KOPT-K1 (cell line): ENCODE measurements around the gene FAM110D.

Experiments used
- H3K27ac ChIP-seq: fragments of 200-600 bp; sonication (generic); 2 replicates; pipeline ENCODE4 v1.5.1; 2016; ENCODE audit warnings: antibody characterized with exemption, mild to moderate bottlenecking, low read depth, low read length; ENCODE audit not compliant: poor library complexity, severe bottlenecking
- H3K36me3 ChIP-seq: fragments of 200-600 bp; sonication (generic); 2 replicates; pipeline ENCODE4 v1.5.1; 2017; ENCODE audit warnings: antibody characterized with exemption, mild to moderate bottlenecking, low read length, moderate library complexity; ENCODE audit not compliant: insufficient read depth
- H3K9me3 ChIP-seq: fragments of 200-600 bp; sonication (generic); 2 replicates; pipeline ENCODE4 v1.5.1; 2017; ENCODE audit warnings: antibody characterized with exemption, low read length, mild to moderate bottlenecking; ENCODE audit not compliant: insufficient read depth, poor library complexity, severe bottlenecking

FAM110D gene

DNA sequence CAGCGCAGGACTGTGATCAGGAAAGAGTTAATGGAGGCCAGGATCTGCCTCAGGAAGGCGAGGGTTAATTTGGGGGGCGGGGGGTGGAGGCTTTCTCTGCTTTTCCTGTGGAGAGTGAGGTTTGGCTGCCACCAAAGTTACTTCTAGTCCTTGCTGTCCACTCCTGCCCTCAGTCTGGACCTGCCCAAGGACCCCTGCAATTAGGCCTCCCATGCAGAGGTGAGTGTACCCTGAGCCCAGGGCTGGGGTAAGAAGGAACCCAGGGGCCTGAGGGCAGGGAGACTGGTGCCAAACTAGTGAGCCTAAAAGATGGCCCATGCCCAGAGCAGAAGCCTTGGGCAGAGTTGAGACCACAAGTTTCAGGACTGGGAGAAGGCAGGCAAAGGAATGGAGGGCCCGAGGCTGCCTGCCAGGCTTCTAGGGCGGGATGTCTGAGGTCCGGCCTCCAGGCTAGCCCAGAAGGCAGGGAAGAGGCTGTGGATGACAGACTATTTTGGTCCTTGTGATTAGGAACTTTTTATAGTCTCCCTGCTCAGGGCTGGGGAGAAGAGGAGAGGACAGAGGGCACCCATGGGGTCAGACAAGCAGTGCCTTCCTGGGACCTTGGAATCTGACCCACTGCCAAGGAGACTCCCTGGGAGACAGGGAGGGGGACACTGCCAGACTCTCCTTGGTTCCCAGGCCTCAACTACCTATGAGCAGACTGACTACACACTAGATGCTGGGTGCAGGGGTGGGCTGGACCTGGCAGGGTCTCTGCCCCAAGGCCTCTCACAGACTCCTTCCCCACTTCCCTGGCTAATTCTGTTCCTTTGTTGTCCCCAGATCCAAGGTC, at the start of gene FAM110D:
FAM110D (plus strand) TSS at position 172 of the 835 bp plus-strand sequence. CDS start 2,213 bp downstream, outside the sequence.
- H3K9me3 ChIP-seq: no peaks in the 10 kb centered on the region
- H3K36me3 ChIP-seq: no peaks in the 10 kb centered on the region
- no peak within 1 kb of the TSS for H3K27ac ChIP-seq

DNA sequence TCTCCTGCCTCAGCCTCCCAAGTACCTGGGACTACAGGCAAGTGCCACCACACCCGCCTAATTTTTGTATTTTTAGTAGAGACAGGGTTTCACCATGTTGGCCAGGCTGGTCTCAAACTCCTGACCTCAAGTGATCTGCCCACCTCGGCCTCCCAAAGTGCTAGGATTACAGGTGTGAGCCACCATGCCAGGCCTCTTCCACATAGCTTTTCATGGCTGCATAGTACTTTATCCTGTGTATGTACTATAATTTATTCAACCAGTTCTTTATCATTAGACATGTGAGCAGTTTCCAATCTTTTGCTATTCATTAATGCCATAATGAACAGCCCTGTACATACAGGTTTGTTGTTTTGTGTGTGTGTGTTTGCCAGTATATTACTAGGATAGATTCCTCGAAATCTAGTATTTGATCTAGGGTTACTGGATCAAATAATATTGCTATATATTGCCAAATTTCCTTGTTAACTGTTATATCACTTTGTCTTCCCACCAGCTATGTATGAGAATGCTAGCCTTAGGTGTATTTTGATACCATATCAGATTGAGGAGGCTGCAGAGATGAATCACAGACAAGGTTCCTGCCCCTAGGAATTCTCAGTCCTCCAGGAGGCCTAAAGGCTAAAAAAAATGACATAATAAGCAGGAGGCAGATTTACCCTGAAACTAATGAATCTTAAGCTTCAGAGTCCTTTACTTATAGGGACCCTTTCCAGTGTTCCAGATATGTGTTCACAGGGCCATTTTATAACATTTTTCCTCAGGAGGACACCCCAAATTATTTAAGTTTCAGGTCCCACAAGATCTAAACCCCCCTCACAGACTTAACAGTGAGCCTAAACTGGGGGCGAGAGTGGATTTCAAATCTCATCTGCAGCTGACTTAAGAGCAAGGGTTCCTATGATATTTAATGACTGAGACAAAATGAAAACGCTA, 49.4 kb upstream of the FAM110D start:
- Histone ChIP-seq H3K36me3 (peaks cover 11% of the 10 kb centered on the region), H3K27ac (no peak overlapping the region), H3K9me3 (no peaks in the 10 kb centered on the region)

DNA sequence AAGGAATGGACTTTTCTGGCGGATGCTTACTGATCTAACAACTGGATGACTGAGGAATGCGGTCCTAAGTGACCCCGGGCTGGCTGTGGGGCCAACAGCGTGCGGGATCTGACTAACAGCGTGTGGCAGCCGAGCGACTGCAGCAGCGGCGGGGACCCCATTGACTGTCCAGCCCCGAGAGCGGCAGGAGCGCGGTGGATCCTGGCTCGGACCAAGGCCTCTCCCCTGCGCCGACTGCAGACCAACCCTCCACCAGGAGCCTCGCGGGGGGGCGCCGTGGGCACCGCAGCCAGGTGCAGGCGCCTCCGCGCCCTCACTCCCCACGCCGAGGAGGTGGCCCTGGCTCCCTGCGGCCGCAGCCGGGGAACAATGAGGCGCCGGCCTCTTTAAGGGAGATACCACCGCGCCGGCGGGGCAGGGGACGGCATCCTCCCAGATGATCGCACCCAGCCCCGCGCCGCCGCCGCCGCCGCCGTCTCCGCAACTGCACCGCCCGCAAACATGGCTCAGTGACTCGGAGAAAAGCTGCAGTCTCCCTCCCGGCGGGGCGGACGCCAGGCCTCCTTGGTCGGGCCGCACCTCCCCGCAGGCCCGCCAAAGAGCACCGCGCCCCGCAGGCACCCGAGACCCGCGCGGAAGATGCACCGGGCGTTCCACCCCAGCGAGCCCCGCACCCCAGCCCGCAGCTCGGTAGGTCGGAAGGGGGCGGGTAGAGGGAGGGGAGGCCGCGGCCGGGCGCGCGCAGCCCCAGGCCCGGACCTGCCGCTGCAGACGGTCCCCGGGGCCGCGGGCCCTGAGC, 47.9 kb upstream of the FAM110D start:
- no peaks in the 10 kb centered on the region for H3K9me3 ChIP-seq
- H3K27ac ChIP-seq: peak overlapping the region; percentile 93
- H3K36me3 ChIP-seq: peaks cover 24% of the 10 kb centered on the region

DNA sequence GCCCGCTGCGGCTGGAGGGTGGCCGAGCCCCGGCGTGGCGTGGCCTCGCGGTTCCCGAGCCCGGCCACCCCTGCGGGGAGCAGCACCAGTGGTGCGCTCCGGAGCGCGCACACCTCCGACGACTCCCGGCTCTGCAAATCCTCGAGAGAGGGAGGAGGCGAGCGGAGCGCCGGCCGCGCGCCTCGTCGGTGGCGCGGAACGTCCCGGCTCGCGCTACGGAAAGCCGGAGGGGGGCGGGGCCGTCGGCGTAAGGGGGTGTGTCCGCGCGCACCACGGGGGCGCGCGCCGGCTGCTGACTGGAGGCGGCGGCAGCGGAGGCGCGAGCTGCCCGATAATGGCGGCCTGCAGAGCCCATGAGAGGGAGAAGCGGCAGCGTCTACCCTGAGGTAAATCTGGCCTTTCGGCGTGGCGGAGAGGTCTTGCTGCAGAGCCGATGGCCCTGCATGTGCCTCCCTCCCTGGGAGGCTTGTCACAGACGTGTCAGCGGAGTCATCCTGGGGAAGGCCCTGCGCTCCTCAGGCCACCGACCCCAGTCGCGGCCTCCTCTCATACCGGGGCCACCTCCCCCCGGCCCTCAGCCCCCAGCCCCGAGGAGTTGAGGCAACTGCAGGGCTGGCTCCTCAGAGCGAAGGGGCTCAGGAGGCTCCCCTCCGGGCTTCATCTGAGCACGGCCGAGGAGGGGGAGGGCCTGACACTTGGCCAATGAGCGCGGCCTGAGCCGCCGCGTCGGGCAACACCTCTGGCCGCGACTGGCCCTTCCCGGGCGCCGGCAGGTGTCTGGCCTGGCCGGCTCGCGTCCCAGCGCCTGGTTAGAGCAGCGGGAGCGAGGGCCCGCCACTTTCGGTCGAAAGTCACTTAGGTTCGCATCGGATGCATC, 47.1 kb upstream of the FAM110D start, which contains the start of gene PDIK1L:
PDIK1L (plus strand) TSS at position 295 of the 877 bp plus-strand sequence. CDS start 2,485 bp downstream, outside the sequence.
- no peaks in the 10 kb centered on the region for H3K9me3 ChIP-seq
- peaks cover 32% of the 10 kb centered on the region for H3K36me3 ChIP-seq

DNA sequence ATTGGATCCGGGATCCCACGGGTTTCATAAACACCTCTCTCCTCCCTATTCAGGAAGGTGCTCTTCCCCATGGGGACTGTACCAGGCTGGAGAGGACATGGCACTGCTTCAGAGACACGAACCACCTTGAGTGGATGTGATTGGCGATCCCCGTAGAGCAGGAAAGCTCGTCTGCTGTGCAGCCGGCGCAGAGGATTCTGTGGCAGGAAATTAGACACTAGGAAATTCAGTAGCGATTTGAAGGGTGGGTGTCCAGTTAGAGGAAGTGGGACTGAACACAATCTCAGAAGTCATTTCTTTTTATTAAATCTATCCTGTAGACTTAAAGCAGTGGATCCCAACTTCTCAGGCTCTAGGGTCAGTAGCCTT, 46.5 kb upstream of the FAM110D start:
- peaks cover 37% of the 10 kb centered on the region for H3K36me3 ChIP-seq
- peak overlapping the region; percentile 93 for H3K27ac ChIP-seq
- no peaks in the 10 kb centered on the region for H3K9me3 ChIP-seq

More for the DNA sequence above, 47.1 kb upstream of the FAM110D start, which contains the start of gene PDIK1L:
- peak within 1 kb of the TSS; percentile 93 for H3K27ac ChIP-seq

DNA sequence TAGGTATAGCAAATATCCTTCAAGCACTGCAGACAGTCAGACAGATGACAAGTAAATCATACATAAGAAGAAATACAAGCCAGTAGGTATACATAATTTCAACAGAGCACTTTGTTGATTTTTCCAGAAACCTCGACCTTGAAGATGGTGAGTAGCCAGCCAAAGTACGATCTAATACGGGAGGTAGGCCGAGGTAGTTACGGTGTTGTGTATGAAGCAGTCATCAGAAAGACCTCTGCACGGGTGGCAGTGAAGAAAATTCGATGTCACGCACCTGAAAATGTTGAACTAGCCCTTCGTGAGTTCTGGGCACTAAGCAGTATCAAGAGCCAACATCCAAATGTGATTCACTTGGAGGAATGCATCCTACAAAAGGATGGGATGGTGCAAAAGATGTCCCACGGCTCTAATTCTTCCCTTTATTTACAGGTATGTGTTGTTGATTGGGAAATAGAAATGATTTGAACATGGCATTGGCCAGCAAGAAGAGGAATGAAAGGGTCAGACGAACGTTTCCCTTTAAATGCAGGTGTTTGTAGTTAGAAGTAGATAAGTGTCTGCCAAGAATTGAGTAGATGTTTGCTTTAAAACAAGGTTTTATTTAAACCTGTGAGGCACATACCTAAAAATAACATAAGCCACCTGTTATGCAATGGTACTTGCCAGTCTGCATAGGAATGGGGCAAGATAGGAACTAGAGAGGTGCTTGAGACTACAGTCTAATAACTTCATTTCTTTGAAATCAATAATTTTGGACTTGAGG, 44.5 kb upstream of the FAM110D start:
- Histone ChIP-seq H3K36me3 (peaks cover 56% of the 10 kb centered on the region), H3K27ac (no peak overlapping the region), H3K9me3 (no peaks in the 10 kb centered on the region)

DNA sequence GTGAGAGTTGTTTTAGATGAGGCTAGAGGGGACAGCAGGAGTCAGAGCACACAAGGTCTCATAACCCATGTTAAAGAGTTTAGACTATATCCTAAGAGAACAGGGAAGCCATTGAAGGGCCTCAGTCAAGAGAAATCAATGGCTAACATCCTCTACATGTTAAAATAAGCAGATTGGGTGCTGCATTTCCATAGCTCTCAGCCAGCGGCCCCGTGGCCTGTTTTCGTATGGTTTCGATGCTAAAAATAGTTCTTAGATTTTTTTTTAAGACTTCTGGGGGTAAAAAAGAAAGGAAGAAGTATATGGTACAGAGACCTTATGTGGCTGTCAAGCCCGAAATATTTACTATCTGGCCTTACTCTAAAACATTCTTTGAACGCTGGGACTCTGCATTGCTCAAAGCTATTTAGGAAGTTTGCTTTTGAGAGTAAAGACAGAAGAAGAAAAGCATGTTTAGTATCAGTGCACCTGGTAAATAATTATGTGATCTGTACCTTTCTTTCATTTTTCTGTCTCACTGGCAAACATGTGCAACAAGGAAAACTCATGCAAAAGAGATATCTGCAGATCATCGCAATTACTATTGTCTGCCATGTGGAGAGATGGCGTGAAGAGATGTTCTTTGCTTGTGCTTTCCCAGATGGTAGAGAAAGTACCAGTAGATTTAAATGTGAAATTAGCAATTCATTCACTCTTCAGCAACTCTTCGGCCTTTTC, 38.8 kb upstream of the FAM110D start:
- Histone ChIP-seq H3K9me3 (no peaks in the 10 kb centered on the region), H3K27ac (no peak overlapping the region), H3K36me3 (peaks cover 77% of the 10 kb centered on the region)

DNA sequence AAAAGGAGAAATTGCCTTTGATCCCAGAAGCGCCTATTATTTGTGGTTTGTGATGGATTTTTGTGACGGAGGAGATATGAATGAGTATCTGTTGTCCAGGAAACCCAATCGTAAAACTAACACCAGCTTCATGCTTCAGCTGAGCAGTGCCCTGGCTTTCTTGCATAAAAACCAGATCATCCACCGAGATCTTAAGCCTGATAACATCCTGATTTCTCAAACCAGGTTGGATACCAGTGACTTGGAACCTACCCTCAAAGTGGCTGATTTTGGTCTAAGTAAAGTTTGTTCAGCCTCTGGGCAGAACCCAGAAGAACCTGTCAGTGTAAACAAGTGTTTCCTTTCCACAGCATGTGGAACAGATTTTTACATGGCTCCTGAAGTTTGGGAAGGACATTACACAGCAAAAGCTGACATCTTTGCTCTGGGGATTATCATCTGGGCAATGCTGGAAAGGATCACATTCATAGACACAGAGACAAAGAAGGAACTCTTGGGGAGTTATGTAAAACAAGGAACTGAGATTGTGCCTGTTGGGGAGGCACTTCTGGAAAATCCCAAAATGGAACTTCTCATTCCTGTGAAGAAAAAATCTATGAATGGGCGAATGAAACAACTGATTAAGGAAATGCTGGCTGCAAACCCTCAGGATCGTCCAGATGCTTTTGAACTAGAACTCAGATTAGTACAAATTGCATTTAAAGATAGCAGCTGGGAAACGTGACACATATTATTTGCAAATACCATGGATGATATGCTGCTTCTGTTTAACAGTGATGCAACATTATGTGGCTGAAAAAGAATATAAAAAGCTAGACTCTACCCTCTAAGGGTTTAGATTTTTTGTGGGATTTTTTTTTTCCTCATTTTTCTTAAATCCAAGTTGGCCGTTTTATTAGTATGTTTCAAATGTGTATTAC, 36.8 kb upstream of the FAM110D start:
- H3K27ac ChIP-seq: peak overlapping the region; percentile 14
- no peaks in the 10 kb centered on the region for H3K9me3 ChIP-seq
- peaks cover 60% of the 10 kb centered on the region for H3K36me3 ChIP-seq

DNA sequence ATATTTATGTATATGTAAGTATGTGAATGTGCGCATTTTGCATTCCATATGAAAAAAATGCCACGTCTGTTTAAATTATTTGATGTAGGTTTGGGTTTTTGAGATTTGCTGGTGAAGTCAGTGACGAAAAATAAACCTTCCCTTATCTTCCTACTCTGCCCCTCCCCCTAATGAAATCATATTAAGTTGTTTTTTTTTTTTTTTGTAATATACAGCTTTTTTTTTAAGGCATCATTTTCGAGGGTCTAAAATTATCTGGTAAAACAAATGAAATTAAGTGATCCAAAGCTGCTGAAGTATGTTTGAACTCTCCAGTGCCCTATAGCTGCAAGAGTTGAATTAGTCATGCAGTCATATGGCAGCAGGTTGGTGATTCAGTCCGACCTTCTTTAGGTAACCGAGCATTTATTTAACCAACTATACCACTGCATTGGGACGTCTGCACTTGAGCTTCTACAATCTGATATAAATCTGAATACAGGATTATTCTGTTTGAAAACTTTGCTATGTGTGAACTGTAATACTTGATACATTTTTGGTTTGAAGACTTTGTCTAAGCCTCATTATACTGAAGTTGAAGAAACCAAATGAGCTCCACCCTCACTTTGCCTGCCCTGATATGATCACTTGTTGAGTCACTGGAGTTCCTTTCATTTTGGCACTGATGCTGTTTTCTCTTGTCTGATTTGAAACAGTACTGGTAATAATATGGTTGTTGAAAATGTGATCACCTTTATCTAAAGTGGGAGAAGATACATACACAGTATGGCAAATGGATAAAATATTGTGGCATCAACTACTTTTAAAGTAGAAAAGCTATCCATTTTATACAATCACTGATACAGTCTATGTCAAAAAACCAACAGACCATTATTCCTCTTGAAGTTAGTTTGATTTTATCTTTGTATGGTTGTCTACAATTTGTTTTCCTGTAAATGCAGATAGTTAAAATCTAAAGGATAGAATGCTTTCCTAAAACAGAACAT, 35.6 kb upstream of the FAM110D start:
- H3K9me3 ChIP-seq: no peaks in the 10 kb centered on the region
- H3K36me3 ChIP-seq: peaks cover 48% of the 10 kb centered on the region
- peak overlapping the region; percentile 84 for H3K27ac ChIP-seq

DNA sequence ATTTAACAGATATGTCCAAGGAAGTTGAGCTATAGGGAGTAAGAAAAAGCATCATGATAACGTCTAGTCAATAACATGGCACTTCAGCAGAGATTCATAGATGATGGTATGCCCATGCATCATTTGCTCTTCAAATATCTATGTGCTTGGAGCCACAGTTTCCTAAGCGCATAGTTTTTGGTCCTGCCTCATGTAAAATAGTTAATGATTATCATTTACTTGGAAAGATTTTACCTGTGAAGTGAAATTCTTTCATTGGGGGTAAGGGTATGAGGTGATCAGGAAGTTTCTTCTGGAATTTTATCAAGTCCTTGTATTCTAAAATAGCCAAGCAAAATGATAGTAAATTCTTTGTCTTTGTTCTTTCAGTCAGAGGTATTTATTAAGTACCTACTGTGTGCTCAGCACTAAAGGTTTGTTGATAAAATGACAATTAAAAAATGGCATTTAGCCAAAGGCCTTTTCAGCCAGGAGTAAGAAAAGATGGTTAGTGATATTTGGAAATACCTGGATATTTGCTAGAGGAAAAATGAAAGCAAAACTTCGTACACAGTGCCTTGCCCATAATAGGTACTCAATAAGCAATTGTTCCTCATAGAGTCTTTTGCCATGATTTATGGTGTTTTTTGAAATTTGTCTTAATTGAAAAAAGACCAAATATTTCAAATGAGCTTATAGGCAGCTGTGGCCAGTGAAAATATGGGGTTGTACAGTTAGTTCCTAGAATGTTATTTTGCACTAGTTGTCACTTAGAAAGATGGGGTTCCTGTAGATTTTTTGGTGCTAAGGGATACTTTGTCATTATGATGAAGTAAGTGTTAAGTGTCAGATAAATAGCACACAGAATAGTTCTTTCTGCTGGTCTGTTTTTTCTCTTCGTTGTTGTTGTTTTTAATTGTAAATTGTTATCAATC, 34.2 kb upstream of the FAM110D start:
- H3K27ac ChIP-seq: peak overlapping the region; percentile 84
- H3K9me3 ChIP-seq: no peaks in the 10 kb centered on the region
- H3K36me3 ChIP-seq: peaks cover 37% of the 10 kb centered on the region
